Stimulated activated effector memory CD8-positive, alpha-beta T cell treated with anti-CD3 and anti-CD28 coated beads, Interleukin-12 subunit alpha, Interleukin-12 subunit beta, amount 100 ng/mL, for 72 hours (primary cell): ENCODE results near the gene EEF1AKMT1.

Experiments used
- ATAC-seq: fragments of 150-1000 bp; cut with Tn5 transposase; 2 replicates; pipeline ENCODE4 v1.10.0; 2021
- DNase-seq, 2 donors: peaks; one replicate each; pipeline ENCODE4 v3.0.0; 2021 to 2022; ENCODE audit warnings: low spot score in 2 of 2
- H3K27ac Mint-ChIP-seq: one replicate; pipeline ENCODE4 v1.8.0; 2022; ENCODE audit warnings: mild to moderate bottlenecking, mixed read lengths
- H3K36me3 Mint-ChIP-seq: one replicate; pipeline ENCODE4 v1.8.0; 2022; ENCODE audit warnings: mild to moderate bottlenecking, mixed read lengths
- H3K4me1 Mint-ChIP-seq: one replicate; pipeline ENCODE4 v1.8.0; 2022; ENCODE audit warnings: mixed read lengths
- H3K4me3 Mint-ChIP-seq: one replicate; pipeline ENCODE4 v1.8.0; 2022; ENCODE audit warnings: mild to moderate bottlenecking, mixed read lengths
- H3K9me3 Mint-ChIP-seq: one replicate; pipeline ENCODE4 v1.8.0; 2022; ENCODE audit warnings: mixed read lengths

Gene EEF1AKMT1, protein sequence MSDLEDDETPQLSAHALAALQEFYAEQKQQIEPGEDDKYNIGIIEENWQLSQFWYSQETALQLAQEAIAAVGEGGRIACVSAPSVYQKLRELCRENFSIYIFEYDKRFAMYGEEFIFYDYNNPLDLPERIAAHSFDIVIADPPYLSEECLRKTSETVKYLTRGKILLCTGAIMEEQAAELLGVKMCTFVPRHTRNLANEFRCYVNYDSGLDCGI

GRCh38 chr13:20773194-20774080 lies at the start of gene EEF1AKMT1:
EEF1AKMT1 (minus strand) TSS chr13:20773961; CDS start chr13:20757598, 16,363 bp downstream.
- ATAC-seq (peak; percentile 95), DNase-seq (peak; percentile 92 to 96)
- H3K4me1 Mint-ChIP-seq = peaks cover 35% of the 10 kb centered on the region
- peak within 1 kb of the TSS; percentile 99 for H3K27ac Mint-ChIP-seq
- H3K4me3 Mint-ChIP-seq = peak within 1 kb of the TSS; percentile 96
- H3K36me3 Mint-ChIP-seq = peaks cover 48% of the 10 kb centered on the region
- H3K9me3 Mint-ChIP-seq = peaks cover 6% of the 10 kb centered on the region

DNA sequence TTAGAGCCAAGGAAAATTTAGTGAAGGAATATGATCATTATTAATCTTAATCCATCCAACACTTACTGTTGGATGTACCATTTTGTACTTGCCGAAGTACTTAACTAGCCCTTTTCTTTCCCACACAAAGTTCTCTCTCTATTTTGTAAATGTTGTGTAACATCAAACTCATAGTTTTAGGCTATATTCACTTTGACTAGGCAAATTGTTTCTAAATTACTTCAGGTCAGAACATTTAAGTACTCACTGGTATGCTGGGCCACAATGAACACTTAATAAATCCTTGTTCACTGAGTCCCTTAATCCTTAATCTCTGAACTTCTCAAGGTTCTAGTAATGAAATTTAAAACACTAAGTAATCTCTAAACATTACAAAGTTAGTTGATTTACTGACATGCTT lies 49.3 kb upstream of the EEF1AKMT1 start:
- Mint-ChIP-seq H3K4me3 (no peak overlapping the region), H3K36me3 (peaks cover 52% of the 10 kb centered on the region), H3K4me1 (no peaks in the 10 kb centered on the region), H3K27ac (no peak overlapping the region), H3K9me3 (no peaks in the 10 kb centered on the region)
- DNase-seq = no peak
- no peak for ATAC-seq

- ATAC-seq (no peak), DNase-seq (no peak)
- no peaks in the 10 kb centered on the region for H3K9me3 Mint-ChIP-seq
- H3K27ac Mint-ChIP-seq = no peak overlapping the region
- peaks cover 59% of the 10 kb centered on the region for H3K36me3 Mint-ChIP-seq
- H3K4me3 Mint-ChIP-seq = no peak overlapping the region
- H3K4me1 Mint-ChIP-seq = no peaks in the 10 kb centered on the region
Measured at GRCh38 chr13:20822406-20822805, 48.6 kb upstream of the EEF1AKMT1 start.

GRCh38 chr13:20819715-20820114 lies 46.0 kb upstream of the EEF1AKMT1 start:
- no peak overlapping the region for H3K27ac Mint-ChIP-seq
- H3K9me3 Mint-ChIP-seq = no peaks in the 10 kb centered on the region
- H3K4me3 Mint-ChIP-seq = no peak overlapping the region
- H3K4me1 Mint-ChIP-seq = no peaks in the 10 kb centered on the region
- DNase-seq (no peak), ATAC-seq (no peak)
- peaks cover 75% of the 10 kb centered on the region for H3K36me3 Mint-ChIP-seq

DNA sequence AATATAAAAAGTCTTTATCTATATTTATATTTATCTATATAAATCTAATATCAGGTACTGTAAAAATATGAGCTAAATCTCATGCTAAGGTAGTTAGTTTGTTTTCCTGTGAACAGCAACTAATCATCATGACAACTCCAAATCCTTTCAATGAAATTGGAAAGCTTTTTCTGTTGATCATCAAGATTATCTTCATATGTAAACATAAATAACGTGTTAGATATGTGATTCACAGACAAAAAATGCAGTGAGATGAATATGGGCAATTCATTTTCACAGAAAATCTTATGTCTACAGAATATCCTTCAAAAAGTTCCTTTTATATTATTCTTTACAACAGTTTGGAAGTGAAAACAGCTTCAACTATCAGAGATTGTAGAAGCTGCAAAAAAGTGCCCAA lies 41.7 kb upstream of the EEF1AKMT1 start:
- no peak for DNase-seq
- no peak for ATAC-seq
- no peak overlapping the region for H3K27ac Mint-ChIP-seq
- peaks cover 6% of the 10 kb centered on the region for H3K4me1 Mint-ChIP-seq
- H3K9me3 Mint-ChIP-seq = no peaks in the 10 kb centered on the region
- H3K36me3 Mint-ChIP-seq = peaks cover 64% of the 10 kb centered on the region
- H3K4me3 Mint-ChIP-seq = no peak overlapping the region

DNA sequence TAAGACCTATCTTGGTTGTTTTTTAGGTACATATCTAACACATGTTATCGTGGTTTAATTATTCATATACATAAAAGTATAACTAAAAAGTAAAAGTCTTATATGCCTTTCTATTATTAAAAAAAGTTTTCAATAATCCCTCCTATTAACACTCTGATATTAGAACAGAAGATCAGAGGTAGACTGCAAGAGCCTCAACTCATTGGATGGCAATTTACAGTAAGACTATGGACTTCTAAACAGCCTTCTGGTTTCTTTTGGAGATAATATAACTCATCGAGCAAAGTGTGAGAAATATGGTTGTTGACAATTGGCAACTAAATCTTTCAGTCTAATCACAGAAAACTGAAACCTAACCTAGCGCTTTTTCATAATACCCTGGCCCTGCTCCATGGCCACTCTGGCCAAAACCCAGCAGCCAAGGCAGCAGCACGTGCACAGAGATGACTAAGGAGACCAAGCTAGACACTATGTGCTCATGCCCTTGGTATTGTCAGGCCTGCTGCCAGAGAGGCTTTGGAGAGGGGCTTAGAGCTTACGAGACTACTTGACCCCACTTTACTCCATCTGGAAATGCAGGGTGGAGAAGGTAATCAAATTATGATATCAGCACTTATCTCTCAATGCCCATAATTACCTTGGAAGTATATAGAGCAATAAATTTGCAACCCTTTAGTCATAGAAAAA lies 40.6 kb upstream of the EEF1AKMT1 start:
- H3K36me3 Mint-ChIP-seq = peaks cover 61% of the 10 kb centered on the region

DNA sequence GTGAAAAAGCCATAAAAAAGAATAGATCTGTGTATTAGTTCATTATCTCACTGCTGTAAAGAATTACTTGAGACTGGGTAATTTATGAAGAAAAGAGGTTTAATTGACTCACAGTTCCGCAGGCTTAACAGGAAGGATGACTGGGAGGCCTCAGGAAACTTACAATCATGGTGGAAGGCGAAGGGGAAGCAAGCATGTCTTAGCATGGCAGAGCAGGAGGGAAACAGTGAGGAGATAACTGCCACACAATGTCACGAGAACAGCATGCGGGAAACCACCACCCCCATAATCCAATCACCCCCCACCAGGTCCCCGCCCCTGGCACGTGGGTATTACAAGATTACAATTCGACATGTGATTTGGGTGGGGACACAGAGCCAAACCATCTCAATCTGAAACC lies 39.1 kb upstream of the EEF1AKMT1 start:
- H3K9me3 Mint-ChIP-seq = no peaks in the 10 kb centered on the region
- ATAC-seq = no peak
- peaks cover 6% of the 10 kb centered on the region for H3K4me1 Mint-ChIP-seq
- H3K36me3 Mint-ChIP-seq = peaks cover 63% of the 10 kb centered on the region
- no peak overlapping the region for H3K27ac Mint-ChIP-seq
- no peak overlapping the region for H3K4me3 Mint-ChIP-seq
- no peak for DNase-seq

More for the DNA sequence above, 40.6 kb upstream of the EEF1AKMT1 start:
- Mint-ChIP-seq H3K27ac (no peak overlapping the region), H3K4me1 (peaks cover 6% of the 10 kb centered on the region), H3K4me3 (no peak overlapping the region), H3K9me3 (no peaks in the 10 kb centered on the region)
- no peak for ATAC-seq
- no peak for DNase-seq

GRCh38 chr13:20810808-20811207 lies 37.0 kb upstream of the EEF1AKMT1 start:
- no peak overlapping the region for H3K4me3 Mint-ChIP-seq

DNA sequence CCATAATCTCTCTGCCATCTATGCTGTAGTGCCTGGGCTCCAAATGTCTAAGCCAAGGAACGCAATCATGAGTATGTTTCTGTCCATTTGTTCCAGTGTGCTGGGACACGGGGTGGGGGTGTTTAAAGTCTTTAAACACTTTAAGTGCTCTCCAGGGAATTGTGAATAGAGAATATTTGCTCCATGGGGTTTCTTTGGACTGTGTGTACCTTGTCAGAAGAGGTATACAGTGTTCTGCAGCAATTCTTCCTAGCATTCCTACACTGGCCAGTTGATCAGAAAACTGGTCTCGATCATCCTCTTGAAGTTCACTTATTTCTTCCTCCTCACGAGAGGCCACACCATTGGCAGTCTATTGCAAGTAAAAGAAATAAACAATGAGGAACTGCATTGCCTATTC lies 35.1 kb upstream of the EEF1AKMT1 start:
- peaks cover 6% of the 10 kb centered on the region for H3K4me1 Mint-ChIP-seq
- H3K27ac Mint-ChIP-seq = no peak overlapping the region
- H3K4me3 Mint-ChIP-seq = no peak overlapping the region
- ATAC-seq (no peak), DNase-seq (no peak)
- H3K36me3 Mint-ChIP-seq = peaks cover 77% of the 10 kb centered on the region
- no peaks in the 10 kb centered on the region for H3K9me3 Mint-ChIP-seq

More at GRCh38 chr13:20810808-20811207, 37.0 kb upstream of the EEF1AKMT1 start:
- H3K27ac Mint-ChIP-seq = no peak overlapping the region
- ATAC-seq (no peak), DNase-seq (no peak)
- peaks cover 63% of the 10 kb centered on the region for H3K36me3 Mint-ChIP-seq
- peaks cover 6% of the 10 kb centered on the region for H3K4me1 Mint-ChIP-seq
- H3K9me3 Mint-ChIP-seq = no peaks in the 10 kb centered on the region

DNA sequence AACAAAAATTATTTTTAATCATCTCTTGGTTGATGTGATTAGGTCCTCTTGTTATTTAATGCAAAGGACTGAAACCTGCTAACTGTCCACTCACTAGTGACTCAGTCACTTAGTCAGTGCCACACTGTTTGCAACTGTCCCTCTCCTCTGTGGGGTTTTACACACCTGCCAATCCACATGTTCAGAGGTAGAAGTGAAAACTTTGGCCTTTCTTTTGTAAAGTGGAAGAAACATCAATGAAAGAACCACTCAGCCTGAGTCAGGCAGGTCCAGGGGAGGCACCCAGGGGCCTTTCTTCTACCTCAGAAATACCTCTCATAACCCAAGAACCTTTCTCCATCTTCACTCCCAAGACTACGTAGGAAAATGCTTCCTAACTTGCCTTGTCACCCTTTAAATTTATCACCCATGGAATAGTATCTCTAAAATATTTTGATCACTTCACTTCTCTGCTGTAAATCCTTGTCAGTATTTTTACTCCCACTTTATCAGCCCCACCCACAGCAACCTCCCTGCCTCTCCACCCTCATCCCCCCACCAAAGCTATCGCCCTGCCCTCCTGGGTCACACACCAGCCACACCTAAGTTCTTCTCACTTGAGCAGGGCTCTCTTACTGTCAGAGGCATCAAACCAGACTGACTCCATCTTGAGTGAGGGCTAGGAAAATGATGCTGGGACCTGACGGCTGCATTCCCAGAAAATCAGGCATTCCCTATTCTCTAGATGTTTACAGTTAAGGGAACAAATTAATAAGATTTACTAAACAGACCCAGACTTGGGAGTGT lies 29.6 kb upstream of the EEF1AKMT1 start:
- DNase-seq = no peak
- Mint-ChIP-seq H3K27ac (peak overlapping the region; percentile 64), H3K4me3 (no peak overlapping the region), H3K9me3 (no peaks in the 10 kb centered on the region), H3K36me3 (peaks cover 72% of the 10 kb centered on the region), H3K4me1 (peaks cover 11% of the 10 kb centered on the region)
- ATAC-seq = peak; percentile 58

GRCh38 chr13:20801707-20802106 lies 27.9 kb upstream of the EEF1AKMT1 start:
- Mint-ChIP-seq H3K4me1 (peaks cover 17% of the 10 kb centered on the region), H3K36me3 (peaks cover 72% of the 10 kb centered on the region), H3K9me3 (no peaks in the 10 kb centered on the region), H3K27ac (peak overlapping the region; percentile 18), H3K4me3 (no peak overlapping the region)
- ATAC-seq (no peak), DNase-seq (no peak)

GRCh38 chr13:20799726-20800416 lies 26.1 kb upstream of the EEF1AKMT1 start:
- no peak overlapping the region for H3K27ac Mint-ChIP-seq
- peaks cover 17% of the 10 kb centered on the region for H3K4me1 Mint-ChIP-seq
- ATAC-seq (no peak), DNase-seq (no peak)
- no peak overlapping the region for H3K4me3 Mint-ChIP-seq
- H3K36me3 Mint-ChIP-seq = peaks cover 71% of the 10 kb centered on the region
- no peaks in the 10 kb centered on the region for H3K9me3 Mint-ChIP-seq

DNA sequence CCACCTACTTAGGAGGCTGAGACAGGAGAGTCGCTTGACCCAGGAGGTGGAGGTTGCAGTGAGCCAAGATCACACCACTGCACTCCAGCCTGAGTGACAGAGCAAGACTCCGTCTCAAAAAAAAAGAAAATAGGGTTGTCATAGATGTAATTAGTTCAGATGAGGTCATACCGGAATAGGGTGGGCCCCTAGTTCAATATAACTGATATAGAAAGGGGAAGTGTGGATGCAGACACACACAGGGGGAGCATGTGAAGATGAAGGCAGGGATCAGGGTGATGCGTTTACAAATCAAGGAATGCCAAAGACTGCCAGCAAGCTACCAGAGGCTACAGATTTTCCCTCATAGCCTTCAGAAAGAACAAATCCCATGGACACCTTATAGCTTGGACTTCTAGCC lies 24.3 kb upstream of the EEF1AKMT1 start:
- Mint-ChIP-seq H3K9me3 (no peaks in the 10 kb centered on the region), H3K4me3 (no peak overlapping the region), H3K36me3 (peaks cover 76% of the 10 kb centered on the region), H3K4me1 (peaks cover 11% of the 10 kb centered on the region), H3K27ac (peak overlapping the region; percentile 56)
- no peak for DNase-seq
- no peak for ATAC-seq

- peaks cover 85% of the 10 kb centered on the region for H3K36me3 Mint-ChIP-seq
- H3K27ac Mint-ChIP-seq = peak overlapping the region; percentile 56
- H3K4me3 Mint-ChIP-seq = no peak overlapping the region
- H3K4me1 Mint-ChIP-seq = peaks cover 10% of the 10 kb centered on the region
- DNase-seq (no peak), ATAC-seq (no peak)
- no peaks in the 10 kb centered on the region for H3K9me3 Mint-ChIP-seq
Measured at GRCh38 chr13:20796791-20797508, 23.2 kb upstream of the EEF1AKMT1 start.
